Activated CD4-positive, alpha-beta memory T cell treated with anti-CD3 and anti-CD28 coated beads, Interleukin-2, amount 10 ng/mL, durations not matched to agents 7 days and 5 days (primary cell): ENCODE measurements around the gene RASGRP2. TPM values are rescaled to one million over a fixed set of nuclear protein-coding genes. Genes with fewer than 3 reads are reported as not detected.
A peak's percentile ranks its signal among the peaks of the same experiment; 100 is the strongest.

Experiments used
- CTCF ChIA-PET: fragments of 350-600 bp; sonication (Branson Sonifier 250); formaldehyde crosslinking; loops from one replicate; lab custom pipeline; 2021; ENCODE audit warnings: antibody characterized with exemption, inconsistent platforms; lab: Charles Lee
- POLR2A ChIA-PET: fragments of 350-600 bp; sonication (Branson Sonifier 250); formaldehyde crosslinking; loops from one replicate; lab custom pipeline; 2021; ENCODE audit warnings: antibody characterized with exemption; lab: Charles Lee
- DNase-seq: peaks from one replicate; pipeline ENCODE4 v3.0.0-alpha.2; 2020
- H3K27ac Mint-ChIP-seq: one replicate; pipeline ENCODE4 v1.8.0; 2021; ENCODE audit warnings: mild to moderate bottlenecking, mixed read lengths
- H3K27me3 Mint-ChIP-seq: one replicate; pipeline ENCODE4 v1.8.0; 2021; ENCODE audit warnings: mixed read lengths
- H3K36me3 Mint-ChIP-seq: one replicate; pipeline ENCODE4 v1.8.0; 2021; ENCODE audit warnings: low read depth, mixed read lengths
- H3K4me1 Mint-ChIP-seq: one replicate; pipeline ENCODE4 v1.8.0; 2021; ENCODE audit warnings: mixed read lengths
- H3K4me3 Mint-ChIP-seq: one replicate; pipeline ENCODE4 v1.8.0; 2021; ENCODE audit warnings: mild to moderate bottlenecking, mixed read lengths
- H3K9me3 Mint-ChIP-seq: one replicate; pipeline ENCODE4 v1.8.0; 2021; ENCODE audit warnings: mixed read lengths
- total RNA-seq, 2 experiments: library from RNA; stranded (reverse); gene quantifications; one replicate each; pipeline ENCODE4 v1.2.3, GENCODE V29; 2021

Gene RASGRP2
- total RNA-seq, 2 experiments from 2014 or later, result 179 to 183 TPM

- peak; percentile 100 for DNase-seq
- POLR2A ChIA-PET, result interaction anchor here (0.6 to 10.9 kb wide), 31 partner anchors 8 to 1938 kb away, joined by 3 to 197 read pairs (median 5); partner anchors contain the start of genes ARL2, ESRRA, FAU and MALAT1
- H3K36me3 Mint-ChIP-seq, result peaks cover 42% of the 10 kb centered on the region
- H3K4me3 Mint-ChIP-seq, result peak within 1 kb of the TSS; percentile 86
- no peaks in the 10 kb centered on the region for H3K27me3 Mint-ChIP-seq
- H3K9me3 Mint-ChIP-seq, result no peaks in the 10 kb centered on the region
- H3K4me1 Mint-ChIP-seq, result peaks cover 57% of the 10 kb centered on the region
- CTCF ChIA-PET, result interaction anchor here (0.5 to 6.2 kb wide), 17 partner anchors 9 to 538 kb away, joined by 3 to 27 read pairs (median 4); partner anchors contain the start of genes CDC42BPG, FKBP2, RASGRP2 and TM7SF2
- H3K27ac Mint-ChIP-seq, result peak within 1 kb of the TSS; percentile 100
Measured at GRCh38 chr11:64778473-64779298, 34.7 kb upstream of the RASGRP2 start, which contains the start of gene SF1. SF1 (minus strand) TSS chr11:64778542; CDS start chr11:64778392, 150 bp downstream.

- H3K27ac Mint-ChIP-seq, result peak overlapping the region; percentile 100
- DNase-seq, result no peak
- ChIA-PET POLR2A (interaction anchor here (0.8 to 10.9 kb wide), 22 partner anchors 10 to 721 kb away, joined by 3 to 197 read pairs (median 6); partner anchors contain the start of genes ARL2, ESRRA, FAU and MALAT1), CTCF (interaction anchor here (0.6 to 6.2 kb wide), 16 partner anchors 9 to 537 kb away, joined by 3 to 27 read pairs (median 4); partner anchors contain the start of genes CDC42BPG, FKBP2, RASGRP2 and TM7SF2)
- H3K4me3 Mint-ChIP-seq, result peak overlapping the region; percentile 86
- peaks cover 63% of the 10 kb centered on the region for H3K4me1 Mint-ChIP-seq
- H3K9me3 Mint-ChIP-seq, result no peaks in the 10 kb centered on the region
- no peaks in the 10 kb centered on the region for H3K27me3 Mint-ChIP-seq
- peaks cover 47% of the 10 kb centered on the region for H3K36me3 Mint-ChIP-seq
Measured at GRCh38 chr11:64778223-64778472, 34.2 kb upstream of the RASGRP2 start.

- H3K27me3 Mint-ChIP-seq, result no peaks in the 10 kb centered on the region
- CTCF ChIA-PET, result interaction anchor here (2.0 to 6.2 kb wide), 2 partner anchors 10 to 13 kb away, joined by 8 to 27 read pairs; no protein-coding TSS in a partner anchor
- peaks cover 52% of the 10 kb centered on the region for H3K36me3 Mint-ChIP-seq
- H3K4me1 Mint-ChIP-seq, result peaks cover 68% of the 10 kb centered on the region
- H3K27ac Mint-ChIP-seq, result peak overlapping the region; percentile 69
- peak overlapping the region; percentile 84 for H3K4me3 Mint-ChIP-seq
- no peaks in the 10 kb centered on the region for H3K9me3 Mint-ChIP-seq
- peak; percentile 86 for DNase-seq
- POLR2A ChIA-PET, result interaction anchor here (0.6 to 10.9 kb wide), 13 partner anchors 9 to 723 kb away, joined by 3 to 197 read pairs (median 6); partner anchors contain the start of genes ARL2, FAU, MAP4K2 and MRPL49
Measured at GRCh38 chr11:64777449-64778222, 33.7 kb upstream of the RASGRP2 start.

GRCh38 chr11:64776875-64777274 is 32.9 kb upstream of the RASGRP2 start:
- Mint-ChIP-seq H3K4me3 (peak overlapping the region; percentile 84), H3K4me1 (peaks cover 75% of the 10 kb centered on the region), H3K27ac (peak overlapping the region; percentile 69), H3K36me3 (peaks cover 60% of the 10 kb centered on the region), H3K9me3 (no peaks in the 10 kb centered on the region), H3K27me3 (no peaks in the 10 kb centered on the region)
- no peak for DNase-seq
- POLR2A ChIA-PET, result interaction anchor here (0.6 to 10.9 kb wide), 9 partner anchors 9 to 723 kb away, joined by 3 to 197 read pairs (median 5); partner anchors contain the start of genes FAU, MAP4K2, MRPL49 and PYGM
- CTCF ChIA-PET, result interaction anchor here (2.0 to 6.2 kb wide), 3 partner anchors 9 to 33 kb away, joined by 8 to 27 read pairs (median 23); partner anchors contain the start of gene RASGRP2

- Mint-ChIP-seq H3K27me3 (no peaks in the 10 kb centered on the region), H3K4me1 (peaks cover 80% of the 10 kb centered on the region), H3K9me3 (no peaks in the 10 kb centered on the region), H3K36me3 (peaks cover 64% of the 10 kb centered on the region), H3K4me3 (peak overlapping the region; percentile 84), H3K27ac (peak overlapping the region; percentile 69)
- DNase-seq, result no peak
- CTCF ChIA-PET, result interaction anchor here (2.0 to 6.2 kb wide), 3 partner anchors 8 to 33 kb away, joined by 8 to 27 read pairs (median 23); partner anchors contain the start of gene RASGRP2
- POLR2A ChIA-PET, result interaction anchor here (0.7 to 10.9 kb wide), 7 partner anchors 8 to 345 kb away, joined by 3 to 197 read pairs (median 13); partner anchors contain the start of genes FAU, MAP4K2, MRPL49 and PYGM
Measured at GRCh38 chr11:64776425-64776824, 32.5 kb upstream of the RASGRP2 start.

- CTCF ChIA-PET, result interaction anchor here (3.6 to 6.2 kb wide), 2 partner anchors 9 to 31 kb away, joined by 23 to 27 read pairs; partner anchors contain the start of gene RASGRP2
- Mint-ChIP-seq H3K27ac (no peak overlapping the region), H3K36me3 (peaks cover 84% of the 10 kb centered on the region), H3K4me1 (peaks cover 80% of the 10 kb centered on the region), H3K9me3 (no peaks in the 10 kb centered on the region), H3K4me3 (no peak overlapping the region), H3K27me3 (no peaks in the 10 kb centered on the region)
- POLR2A ChIA-PET, result interaction anchor here (1.1 to 10.9 kb wide), 3 partner anchors 11 to 40 kb away, joined by 3 to 197 read pairs (median 151); partner anchors contain the start of genes PYGM and RASGRP2
- no peak for DNase-seq
Measured at GRCh38 chr11:64774144-64774543, 30.2 kb upstream of the RASGRP2 start.

GRCh38 chr11:64772303-64773018 is 28.5 kb upstream of the RASGRP2 start:
- Mint-ChIP-seq H3K27ac (peak overlapping the region; percentile 84), H3K27me3 (no peaks in the 10 kb centered on the region), H3K36me3 (peaks cover 99% of the 10 kb centered on the region), H3K4me3 (peak overlapping the region; percentile 5), H3K9me3 (no peaks in the 10 kb centered on the region), H3K4me1 (peaks cover 93% of the 10 kb centered on the region)
- ChIA-PET CTCF (interaction anchor here (1.1 to 3.2 kb wide), 4 partner anchors 9 to 84 kb away, joined by 3 to 33 read pairs (median 4); partner anchors contain the start of gene RASGRP2), POLR2A (interaction anchor here (0.8 to 10.9 kb wide), 8 partner anchors 9 to 68 kb away, joined by 3 to 197 read pairs (median 5); partner anchors contain the start of genes MEN1, PYGM and RASGRP2)
- DNase-seq, result no peak

- ChIA-PET POLR2A (interaction anchor here (0.8 to 10.9 kb wide), 7 partner anchors 8 to 67 kb away, joined by 3 to 197 read pairs (median 5); partner anchors contain the start of genes MEN1 and RASGRP2), CTCF (interaction anchor here (1.1 to 3.2 kb wide), 4 partner anchors 8 to 83 kb away, joined by 3 to 33 read pairs (median 4); partner anchors contain the start of gene RASGRP2)
- DNase-seq, result no peak
- peak overlapping the region; percentile 84 for H3K27ac Mint-ChIP-seq
- H3K9me3 Mint-ChIP-seq, result no peaks in the 10 kb centered on the region
- H3K4me3 Mint-ChIP-seq, result peak overlapping the region; percentile 5
- H3K27me3 Mint-ChIP-seq, result no peaks in the 10 kb centered on the region
- peaks cover 99% of the 10 kb centered on the region for H3K36me3 Mint-ChIP-seq
- peaks cover 93% of the 10 kb centered on the region for H3K4me1 Mint-ChIP-seq
Measured at GRCh38 chr11:64771861-64772260, 27.9 kb upstream of the RASGRP2 start.

GRCh38 chr11:64770120-64770519 is 26.2 kb upstream of the RASGRP2 start:
- DNase-seq, result no peak
- Mint-ChIP-seq H3K4me1 (peaks cover 88% of the 10 kb centered on the region), H3K27me3 (no peaks in the 10 kb centered on the region), H3K27ac (peak overlapping the region; percentile 1), H3K36me3 (peaks cover 94% of the 10 kb centered on the region), H3K4me3 (no peak overlapping the region), H3K9me3 (no peaks in the 10 kb centered on the region)
- ChIA-PET CTCF (interaction anchor here (0.7 to 3.2 kb wide), 3 partner anchors 10 to 26 kb away, joined by 3 to 33 read pairs (median 20); partner anchors contain the start of gene RASGRP2), POLR2A (interaction anchor here (0.8 to 10.9 kb wide), 4 partner anchors 7 to 26 kb away, joined by 4 to 197 read pairs (median 13); partner anchors contain the start of genes PYGM and RASGRP2)

GRCh38 chr11:64769283-64769682 is 25.3 kb upstream of the RASGRP2 start:
- H3K9me3 Mint-ChIP-seq, result no peaks in the 10 kb centered on the region
- no peak for DNase-seq
- no peak overlapping the region for H3K4me3 Mint-ChIP-seq
- POLR2A ChIA-PET, result interaction anchor here (0.8 to 13.2 kb wide), 5 partner anchors 8 to 33 kb away, joined by 3 to 435 read pairs (median 13); partner anchors contain the start of gene RASGRP2
- CTCF ChIA-PET, result interaction anchor here (3.1 kb wide), 1 partner anchor 25 kb away, joined by 20 read pairs; the partner anchor contains the start of gene RASGRP2
- peak overlapping the region; percentile 66 for H3K27ac Mint-ChIP-seq
- H3K4me1 Mint-ChIP-seq, result peaks cover 88% of the 10 kb centered on the region
- peaks cover 94% of the 10 kb centered on the region for H3K36me3 Mint-ChIP-seq
- H3K27me3 Mint-ChIP-seq, result no peaks in the 10 kb centered on the region

- Mint-ChIP-seq H3K36me3 (peaks cover 94% of the 10 kb centered on the region), H3K27me3 (no peaks in the 10 kb centered on the region), H3K4me1 (peaks cover 90% of the 10 kb centered on the region), H3K27ac (peak overlapping the region; percentile 85), H3K9me3 (no peaks in the 10 kb centered on the region), H3K4me3 (no peak overlapping the region)
- no peak for DNase-seq
- CTCF ChIA-PET, result interaction anchor here (0.9 to 3.1 kb wide), 6 partner anchors 9 to 26 kb away, joined by 3 to 20 read pairs (median 7); partner anchors contain the start of genes RASGRP2 and SF1
- POLR2A ChIA-PET, result interaction anchor here (1.2 to 13.2 kb wide), 5 partner anchors 9 to 26 kb away, joined by 3 to 435 read pairs (median 7); partner anchors contain the start of genes RASGRP2 and SF1
Measured at GRCh38 chr11:64768300-64768694, 24.4 kb upstream of the RASGRP2 start.
